Measurements from ENCODE around the gene BROX. TPM values are rescaled to one million over a fixed set of nuclear protein-coding genes. Genes with fewer than 3 reads are reported as not detected.
"Not testable (repeated sequence)": the region's sequence is repeated elsewhere in the genome, so short reads cannot be mapped to it uniquely, and the experiment has no call there.

The BROX gene
- total RNA-seq, 1 experiment from 2014 or later = 67.4 TPM

DNA sequence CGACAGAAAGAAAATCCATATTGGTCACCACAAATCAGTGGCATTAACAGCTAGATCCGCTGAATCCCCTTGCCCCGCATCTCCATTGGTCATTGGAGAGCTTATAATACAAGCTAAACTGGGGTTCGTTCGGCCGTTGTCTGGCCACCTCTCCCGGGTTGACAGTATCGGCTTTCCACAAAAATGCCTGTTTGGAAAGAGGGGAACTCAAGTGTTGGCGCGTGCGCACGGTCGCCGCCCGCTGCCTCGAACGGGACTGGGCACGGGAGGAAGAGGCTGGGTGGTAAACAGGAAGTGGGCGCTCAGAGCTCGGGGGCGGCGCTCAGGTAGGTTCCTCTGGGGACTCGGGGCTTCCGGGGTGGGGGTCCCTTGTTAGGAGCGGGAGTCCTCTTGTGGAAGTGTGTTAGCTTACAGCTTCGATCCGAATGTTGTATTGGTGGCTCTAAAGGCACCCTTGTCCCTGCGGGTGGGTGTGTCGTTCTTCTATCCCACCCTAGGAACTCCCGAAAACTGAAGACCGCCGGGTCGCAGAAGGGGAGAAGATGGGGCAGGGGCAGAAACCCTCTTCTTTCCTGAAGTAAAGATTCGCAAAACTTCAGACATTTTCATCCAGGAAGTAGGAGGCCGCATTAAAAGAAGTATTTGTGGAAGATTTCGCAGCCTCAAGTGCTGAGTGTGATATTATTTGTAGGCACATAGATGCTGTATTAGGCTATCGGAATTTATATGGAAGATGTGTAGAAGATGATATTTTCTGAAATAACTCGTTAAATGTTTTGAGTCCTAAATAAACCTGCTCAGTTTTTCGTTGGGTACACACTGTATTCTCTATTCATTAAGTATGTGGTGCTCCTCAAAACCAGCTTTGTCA lies 962 bp downstream of the BROX start:
- in situ Hi-C loops (cut with HindIII; ENCODE audit: low pct_unique_long_range_greater_than_20kb, low sequenced_read_pairs) = no loop called here
- peak; percentile 94 for DNase-seq (ENCODE audit: low read depth, low spot score)

DNA sequence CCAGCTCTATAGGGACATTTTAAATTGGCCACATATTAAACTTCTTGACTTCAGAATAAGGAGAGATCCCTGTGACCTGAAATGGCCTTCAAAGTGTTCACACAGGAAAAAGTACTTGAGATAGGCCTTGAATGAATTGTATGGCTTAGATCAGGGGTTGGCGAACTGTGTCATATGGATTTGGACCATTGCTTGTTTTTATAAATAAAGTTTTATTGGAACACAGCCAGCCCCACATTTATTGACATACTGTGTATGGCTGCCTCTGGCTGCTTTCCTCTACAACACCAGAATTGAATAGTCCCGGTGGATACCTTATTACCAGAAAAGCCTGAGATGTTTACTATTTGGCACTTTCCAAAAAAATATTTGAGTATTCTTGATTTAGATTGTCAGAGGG lies 4.0 kb downstream of the BROX start:
- in situ Hi-C loops (cut with HindIII; ENCODE audit: low pct_unique_long_range_greater_than_20kb, low sequenced_read_pairs) = no loop called here
- no peak for DNase-seq (ENCODE audit: low read depth, low spot score)

DNA sequence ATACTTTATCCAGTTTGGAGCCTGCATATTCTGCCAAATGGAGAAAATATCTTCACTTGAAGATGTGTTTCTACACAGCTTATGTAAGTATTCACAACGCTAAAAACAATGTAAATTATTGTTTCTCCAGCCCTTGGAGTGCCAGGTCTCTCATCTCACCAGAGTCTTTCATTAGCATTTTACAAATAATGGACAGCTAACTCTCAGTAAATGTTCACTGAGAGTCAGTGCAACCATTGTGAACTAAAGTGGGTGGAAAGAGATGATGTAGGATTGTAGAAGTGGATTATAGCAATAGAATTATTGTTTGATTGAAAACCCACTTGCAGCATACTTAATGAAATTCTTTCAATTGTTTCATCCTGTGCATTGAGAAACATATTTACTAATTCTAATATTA lies 16.4 kb downstream of the BROX start:
- in situ Hi-C loops (cut with HindIII; ENCODE audit: low pct_unique_long_range_greater_than_20kb, low sequenced_read_pairs) = no loop called here
- no peak for DNase-seq (ENCODE audit: low read depth, low spot score)

DNA sequence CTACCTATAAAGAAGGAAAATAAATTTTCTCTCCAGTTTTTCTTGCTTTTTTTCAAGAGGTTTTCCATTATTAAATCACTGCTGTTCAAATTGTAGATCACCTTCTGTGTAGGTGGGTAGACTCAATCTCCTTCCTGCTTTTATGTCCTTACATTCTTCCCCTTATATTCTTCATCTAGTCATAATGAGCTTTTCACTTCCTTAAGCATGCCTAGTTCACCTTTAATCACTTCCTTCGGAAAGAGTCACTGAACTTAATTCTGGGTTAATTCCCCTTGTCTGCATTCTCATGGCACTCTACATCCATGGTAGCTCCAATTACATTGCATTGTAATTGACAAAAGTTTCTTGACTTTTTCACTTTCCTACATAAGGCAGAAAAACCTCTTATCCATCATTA lies 18.5 kb downstream of the BROX start:
- in situ Hi-C loops (cut with HindIII; ENCODE audit: low pct_unique_long_range_greater_than_20kb, low sequenced_read_pairs) = no loop called here
- no peak for DNase-seq (ENCODE audit: low read depth, low spot score)

DNA sequence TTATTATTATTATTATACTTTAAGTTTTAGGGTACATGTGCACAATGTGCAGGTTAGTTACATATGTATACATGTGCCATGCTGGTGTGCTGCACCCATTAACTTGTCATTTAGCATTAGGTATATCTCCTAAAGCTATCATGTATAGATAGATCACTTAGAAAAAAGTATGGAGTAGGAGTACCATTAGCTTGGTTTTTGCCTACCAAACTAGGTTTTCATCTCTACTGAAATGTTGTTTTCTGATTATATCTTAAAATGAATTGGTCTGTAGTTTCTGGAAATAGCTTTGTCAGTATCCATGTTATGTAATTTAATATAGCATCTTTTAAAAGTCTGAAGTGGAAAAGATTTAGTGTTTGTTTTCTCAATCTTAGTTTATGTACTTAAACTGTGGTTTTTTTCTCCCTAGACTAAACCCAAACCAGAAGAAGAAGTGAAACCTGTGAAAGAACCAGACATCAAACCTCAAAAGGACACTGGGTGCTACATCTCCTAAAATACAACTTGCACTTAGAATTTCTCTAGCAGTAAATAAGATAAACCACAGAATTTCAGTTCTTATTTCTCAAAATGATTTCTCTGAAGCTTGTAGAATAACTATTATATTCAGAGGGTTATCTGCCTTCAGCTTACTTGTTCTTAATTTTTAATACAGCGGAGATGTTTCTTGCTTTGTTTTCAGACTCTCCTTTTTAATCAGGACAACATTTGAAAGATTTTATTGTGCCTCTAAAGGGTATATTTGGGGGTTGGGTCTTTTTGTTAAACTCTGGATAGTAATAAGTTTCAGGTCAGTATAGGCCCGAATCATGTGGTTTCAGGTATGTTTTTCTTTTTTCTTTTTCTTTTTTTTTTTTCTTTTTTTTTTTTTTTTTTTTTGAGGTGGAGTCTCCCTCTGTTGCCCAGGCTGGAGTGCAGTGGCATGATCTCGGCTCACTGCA lies 20.1 kb downstream of the BROX start:
- in situ Hi-C loops (cut with HindIII; ENCODE audit: low pct_unique_long_range_greater_than_20kb, low sequenced_read_pairs) = no loop called here

DNA sequence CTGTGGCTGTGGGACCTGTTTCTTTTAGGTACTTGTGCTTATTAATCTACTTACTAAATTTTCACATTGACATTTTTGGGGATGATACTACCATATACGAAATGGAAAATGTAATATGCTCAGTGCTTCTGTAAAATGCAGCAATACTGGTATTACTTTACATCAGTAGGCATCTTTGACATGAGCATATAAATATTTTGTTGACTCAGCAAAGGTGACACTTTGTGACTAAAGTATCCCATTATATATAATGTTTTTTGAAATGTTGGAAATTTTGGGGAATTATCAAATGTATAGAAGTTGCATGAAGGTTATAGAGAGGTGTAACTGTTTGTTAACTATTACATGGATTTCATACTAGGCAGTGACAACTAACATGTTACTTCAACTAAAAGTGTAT lies 22.4 kb downstream of the BROX start:
- in situ Hi-C loops (cut with HindIII; ENCODE audit: low pct_unique_long_range_greater_than_20kb, low sequenced_read_pairs) = no loop called here
- no peak for DNase-seq (ENCODE audit: low read depth, low spot score)

More for the DNA sequence above, 20.1 kb downstream of the BROX start:
- no peak for DNase-seq (ENCODE audit: low read depth, low spot score)

DNA sequence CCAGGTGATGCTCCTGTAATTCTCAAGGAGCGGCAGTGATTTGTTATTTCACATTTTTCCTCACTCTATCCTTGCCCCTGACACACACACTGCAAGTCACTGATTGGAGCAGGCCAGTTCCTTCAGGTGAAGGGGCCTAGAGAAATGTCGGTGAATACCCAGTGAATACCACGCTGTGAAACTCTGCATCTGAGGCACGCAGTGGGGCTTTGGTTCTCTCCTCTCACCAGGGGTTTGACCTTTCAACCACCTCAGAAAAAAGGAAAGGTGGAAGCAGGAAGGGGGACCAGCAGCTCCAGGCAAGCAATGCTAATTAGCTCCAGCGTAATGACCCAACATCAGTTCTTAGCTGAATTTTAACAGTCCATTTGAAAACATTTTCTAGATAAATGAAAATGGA lies 24.1 kb downstream of the BROX start:
- in situ Hi-C loops (cut with HindIII; ENCODE audit: low pct_unique_long_range_greater_than_20kb, low sequenced_read_pairs) = no loop called here

DNA sequence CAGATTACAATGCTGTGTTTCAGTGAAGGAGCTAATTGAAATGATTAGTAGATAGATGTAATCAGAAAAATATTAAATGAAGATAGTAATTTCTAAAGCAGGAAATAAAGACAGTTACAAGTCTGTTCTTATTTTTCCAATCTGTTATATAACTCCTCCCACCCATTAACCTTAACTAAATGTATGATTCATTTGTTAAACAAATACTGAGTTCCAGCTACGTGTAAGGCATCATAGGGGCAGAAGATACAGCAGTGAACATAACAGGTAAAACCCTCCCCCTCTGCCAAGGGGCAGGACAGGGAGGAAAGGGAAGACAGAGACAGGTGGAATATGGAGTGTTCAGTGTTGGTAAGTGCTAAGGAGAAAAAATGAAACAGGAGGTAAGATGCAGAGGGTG lies 24.6 kb downstream of the BROX start, which contains the start of gene FAM177B:
TSS of gene FAM177B (plus strand) at position 231 of the 400 bp plus-strand sequence. CDS start 9,344 bp downstream, outside the sequence.
- in situ Hi-C loops (cut with HindIII; ENCODE audit: low pct_unique_long_range_greater_than_20kb, low sequenced_read_pairs) = no loop called here
- no peak for DNase-seq (ENCODE audit: low read depth, low spot score)

More for the DNA sequence above, 24.1 kb downstream of the BROX start:
- DNase-seq (ENCODE audit: low read depth, low spot score) = no peak

DNA sequence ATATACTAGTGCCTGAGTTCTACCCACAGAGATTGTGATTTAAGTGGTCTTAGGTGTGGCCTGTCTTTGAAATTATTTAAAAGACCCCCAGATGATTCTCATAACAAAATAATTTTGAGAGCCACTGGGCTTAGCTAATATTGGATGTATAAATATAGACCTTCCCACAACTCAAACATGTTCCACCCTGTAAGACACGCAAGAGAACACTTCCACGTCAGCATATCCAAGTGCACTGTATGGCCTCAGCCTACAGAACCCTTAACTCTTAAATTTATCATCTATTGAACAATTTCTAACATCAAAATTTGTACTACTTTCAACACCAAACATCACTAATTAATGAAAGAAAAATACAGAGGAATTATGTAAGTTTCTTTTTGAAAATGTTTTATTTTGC lies 27.1 kb downstream of the BROX start:
- in situ Hi-C loops (cut with HindIII; ENCODE audit: low pct_unique_long_range_greater_than_20kb, low sequenced_read_pairs) = no loop called here

DNA sequence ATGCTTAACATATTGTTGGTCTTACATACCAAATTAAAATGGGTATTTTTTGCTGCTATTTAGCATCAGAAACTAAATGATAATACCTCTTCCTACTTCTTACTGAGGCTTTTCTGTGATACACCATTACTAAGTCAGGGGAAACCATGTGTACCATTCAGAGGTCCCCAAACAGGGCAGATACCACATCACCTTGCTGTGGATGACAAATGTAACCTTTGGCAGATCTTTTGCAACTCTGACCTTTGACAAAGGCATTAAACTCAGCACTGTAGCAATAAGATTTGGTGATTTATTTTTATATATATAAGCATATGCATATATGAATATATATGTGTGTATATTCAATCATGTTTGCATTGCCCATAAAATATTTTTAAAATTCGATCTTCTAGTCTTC lies 27.6 kb downstream of the BROX start:
- in situ Hi-C loops (cut with HindIII; ENCODE audit: low pct_unique_long_range_greater_than_20kb, low sequenced_read_pairs) = no loop called here

More for the DNA sequence above, 27.1 kb downstream of the BROX start:
- DNase-seq (ENCODE audit: low read depth, low spot score) = no peak

DNA sequence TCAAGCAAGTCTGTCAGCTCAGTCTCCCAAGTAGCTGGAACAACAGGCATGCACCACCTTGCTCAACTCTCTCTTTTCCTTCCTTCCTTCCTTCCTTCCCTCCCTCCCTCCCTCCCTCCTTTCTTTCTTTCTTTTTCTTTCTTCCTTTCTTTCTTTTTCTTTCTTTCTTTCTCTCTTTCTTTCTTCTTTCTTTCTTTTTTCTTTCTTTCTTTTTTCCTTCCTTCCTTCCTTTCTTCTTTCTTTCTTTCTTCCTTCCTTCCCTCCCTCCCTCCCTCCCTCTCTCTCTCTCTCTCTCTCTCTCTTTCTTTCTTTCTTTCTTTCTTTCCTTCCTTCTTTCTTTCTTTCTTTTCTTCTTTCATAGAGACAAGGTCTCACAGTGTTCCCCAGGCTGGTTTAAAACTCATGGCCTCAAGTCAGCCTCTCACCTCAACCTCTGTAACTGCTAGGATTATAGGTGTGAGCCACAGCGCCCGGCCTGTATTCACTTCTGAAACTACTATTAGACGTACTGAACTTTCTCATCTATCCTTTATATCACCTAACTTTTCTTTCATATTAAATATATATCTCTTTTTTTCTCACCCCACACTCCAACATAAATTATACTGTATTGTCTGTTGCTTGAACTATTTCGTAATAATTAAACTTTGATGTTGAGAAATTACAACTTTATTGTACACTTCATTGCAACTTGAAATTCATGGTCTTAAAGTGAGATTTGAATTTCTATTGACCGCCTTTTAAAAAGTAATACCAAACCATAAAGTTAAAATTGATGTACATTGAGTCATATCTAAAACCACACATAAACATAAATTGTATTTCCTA lies 29.5 kb downstream of the BROX start:
- DNase-seq (ENCODE audit: low read depth, low spot score); in situ Hi-C loops (cut with HindIII; ENCODE audit: low pct_unique_long_range_greater_than_20kb, low sequenced_read_pairs): not testable (repeated sequence)

More for the DNA sequence above, 27.6 kb downstream of the BROX start:
- DNase-seq (ENCODE audit: low read depth, low spot score) = no peak

DNA sequence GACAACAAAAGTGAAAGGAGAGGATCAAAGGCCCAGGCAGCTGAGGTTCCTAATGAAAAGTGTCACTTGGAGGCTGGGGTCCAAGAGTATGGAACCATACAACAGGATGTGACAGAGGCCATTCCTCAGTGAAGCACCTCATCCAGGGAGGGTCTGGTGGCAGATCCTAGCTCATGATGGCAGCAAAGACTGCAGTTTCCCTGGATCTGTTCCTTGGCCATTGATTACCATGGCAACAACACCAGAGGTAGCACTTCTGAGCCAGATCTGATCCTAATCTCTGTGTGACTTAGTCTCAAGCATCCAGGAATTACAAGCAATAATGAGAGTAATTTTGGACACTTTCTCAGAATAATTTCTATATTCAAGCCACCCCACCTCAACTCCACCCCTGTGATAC lies 37.6 kb downstream of the BROX start:
- DNase-seq (ENCODE audit: low read depth, low spot score) = peak; percentile 61
- in situ Hi-C loops (cut with HindIII; ENCODE audit: low pct_unique_long_range_greater_than_20kb, low sequenced_read_pairs) = no loop called here

DNA sequence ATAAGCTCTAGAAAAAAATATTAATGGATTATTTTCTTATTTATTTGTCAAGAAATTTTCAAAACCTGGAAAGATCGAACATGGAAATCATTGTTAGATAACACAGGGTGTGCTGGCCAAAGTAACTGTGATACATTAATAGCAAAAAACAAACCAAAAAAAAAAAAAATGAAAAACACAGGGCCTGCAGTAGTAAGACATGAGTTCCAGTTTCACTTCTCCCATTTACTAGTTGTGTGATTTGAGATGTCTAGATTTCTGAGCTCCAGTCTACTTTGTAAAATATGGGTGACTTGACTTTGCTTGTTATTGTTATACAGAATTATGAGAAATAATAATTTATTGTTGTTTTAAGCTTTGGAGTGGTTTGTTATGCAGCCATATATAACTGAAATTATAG lies 38.3 kb downstream of the BROX start:
- in situ Hi-C loops (cut with HindIII; ENCODE audit: low pct_unique_long_range_greater_than_20kb, low sequenced_read_pairs) = no loop called here
- DNase-seq (ENCODE audit: low read depth, low spot score) = no peak

DNA sequence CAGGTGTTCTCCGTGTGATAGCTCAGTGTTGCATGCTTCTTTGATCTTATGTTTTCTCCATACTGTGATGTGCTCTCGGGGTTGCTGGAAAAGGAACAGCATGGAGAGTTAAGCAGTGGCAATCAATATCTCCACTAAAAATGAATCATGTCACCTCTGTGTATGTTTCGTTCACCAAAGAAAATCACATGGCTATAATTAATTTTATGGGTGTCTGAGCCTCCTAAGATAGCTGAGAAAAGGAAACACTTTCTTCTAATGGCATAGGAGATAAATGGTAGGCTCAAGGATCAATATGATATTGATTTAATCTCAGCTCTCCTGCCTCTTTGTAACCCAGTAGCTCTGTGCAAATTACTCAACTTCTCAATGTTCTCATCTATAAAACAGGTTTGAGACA lies 38.9 kb downstream of the BROX start:
- in situ Hi-C loops (cut with HindIII; ENCODE audit: low pct_unique_long_range_greater_than_20kb, low sequenced_read_pairs) = no loop called here
- DNase-seq (ENCODE audit: low read depth, low spot score) = no peak

DNA sequence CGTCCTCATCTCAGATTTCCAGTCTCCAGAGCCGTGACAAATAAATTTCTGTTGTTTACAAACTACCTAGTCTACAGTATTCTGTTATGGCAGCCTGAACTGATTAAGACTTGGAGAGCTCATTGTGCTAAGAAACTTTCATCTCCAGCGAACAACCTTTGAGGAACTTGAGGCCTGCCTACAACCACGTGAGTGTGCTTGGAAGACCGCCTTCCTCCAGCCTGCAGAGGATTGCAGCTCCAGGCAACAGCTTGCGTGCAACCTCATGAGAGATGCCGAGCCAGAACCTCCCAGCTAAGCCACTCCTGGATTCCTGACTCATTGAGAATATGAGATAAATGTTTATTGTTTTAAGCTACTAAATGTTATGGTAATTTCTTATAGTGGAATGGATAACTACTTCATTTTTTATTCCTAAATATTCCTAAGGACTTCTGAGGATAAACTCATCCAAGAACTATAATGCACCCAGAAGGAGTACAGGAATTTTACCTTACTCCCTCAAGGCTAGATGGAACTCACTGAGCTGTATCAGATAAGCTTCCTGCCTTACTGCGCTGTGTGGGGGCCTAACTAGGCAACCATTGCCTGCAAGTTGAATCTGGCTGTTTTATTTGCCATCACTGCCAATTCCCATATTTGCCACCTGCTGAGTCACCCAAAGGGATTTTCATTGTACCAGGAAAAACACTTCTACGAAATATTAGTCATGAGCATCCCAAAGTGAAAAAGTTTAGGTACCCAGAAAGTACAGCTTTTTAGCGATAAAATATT lies 42.2 kb downstream of the BROX start:
- DNase-seq (ENCODE audit: low read depth, low spot score) = no peak
- in situ Hi-C loops (cut with HindIII; ENCODE audit: low pct_unique_long_range_greater_than_20kb, low sequenced_read_pairs) = no loop called here

DNA sequence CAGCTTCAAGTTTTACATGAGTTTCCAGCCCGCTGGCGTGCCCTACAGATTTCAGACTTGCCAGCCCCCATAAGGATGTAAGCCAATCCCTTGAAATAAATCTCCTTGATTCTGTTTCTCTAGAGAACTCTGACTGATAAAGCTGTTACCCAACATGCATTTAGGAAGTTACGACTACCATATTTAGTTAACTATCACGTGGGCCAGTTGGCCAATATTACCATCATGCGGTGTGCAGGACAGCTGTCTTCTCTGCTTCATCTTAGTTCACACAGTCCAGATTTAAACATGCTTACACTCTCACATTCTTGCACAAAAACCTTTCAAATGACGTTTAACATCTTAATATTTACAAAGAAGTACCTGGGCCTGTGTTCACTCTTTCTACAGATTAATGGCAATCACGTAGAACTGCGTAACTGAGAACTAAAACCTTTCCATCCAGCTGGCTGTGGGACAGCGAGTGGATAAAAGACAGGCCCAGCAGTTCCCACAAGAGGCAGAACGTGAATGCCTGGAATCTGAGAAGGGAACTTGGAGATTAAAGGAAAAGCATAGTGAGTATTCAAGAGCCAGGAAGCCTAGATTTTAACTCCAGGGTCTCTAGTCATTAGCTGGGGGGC lies 45.4 kb downstream of the BROX start:
- DNase-seq (ENCODE audit: low read depth, low spot score) = no peak
- in situ Hi-C loops (cut with HindIII; ENCODE audit: low pct_unique_long_range_greater_than_20kb, low sequenced_read_pairs) = no loop called here
